ENCODE data around the gene SRC.

- no peak for TF ChIP-seq POLR2A (IDR thresholded peaks at IDR 0.05; ENCODE audit: low read depth, low read length)
- TF ChIP-seq POLR2AphosphoS5 (IDR thresholded peaks at IDR 0.05; ENCODE audit: low read depth, low read length): no peak
- no peak for TF ChIP-seq TAF1 (IDR thresholded peaks at IDR 0.05; ENCODE audit: low read depth, low read length)
- TF ChIP-seq SPI1 (IDR thresholded peaks at IDR 0.05; ENCODE audit: low read depth, low read length): peak; percentile 90
Observed at GRCh38 chr20:37365760-37366638, 20.1 kb downstream of the SRC start.
